HCT116 (cell line): Measurements from ENCODE around the gene ETNK1. TPM values are rescaled to one million over a fixed set of nuclear protein-coding genes. Genes with fewer than 3 reads are reported as not detected.

Experiments
- ATAC-seq: fragments of 200-7000 bp; cut with Tn5 transposase; 2 replicates; pipeline ENCODE4 v1.9.1; 2020; ENCODE audit warnings: mild to moderate bottlenecking, moderate library complexity
- BruUV-seq: library from RNA; stranded (reverse); fragments of 400-500 nt; replicated peaks from 2 replicates; lab custom pipeline; 2021; lab: Mats Ljungman, UMichigan
- CTCF ChIA-PET: fragments of 300-600 bp; sonication (Branson Sonifier 250); formaldehyde crosslinking; loops from one replicate; lab custom pipeline; 2021; ENCODE audit warnings: antibody characterized with exemption; lab: Charles Lee
- POLR2A ChIA-PET: fragments of 300-600, 350-600 bp; sonication (Branson Sonifier 250); formaldehyde crosslinking; loops from one replicate; lab custom pipeline; 2021; ENCODE audit warnings: antibody characterized with exemption; lab: Charles Lee
- RAD21 ChIA-PET, 2 experiments: fragments of 300-600 bp; sonication (Branson Sonifier 250); formaldehyde crosslinking; loops; one replicate each; lab custom pipeline; 2023; ENCODE audit warnings: low total read pairs in 2 of 2; ENCODE audit not compliant: uncharacterized antibody in 2 of 2, unreplicated experiment in 2 of 2, low non-redundant PET in 1 of 2; lab: Charles Lee
- DNase-seq: peaks from one replicate; pipeline ENCODE4 v3.0.0-alpha.2; 2010; ENCODE audit warnings: low read depth, low spot score
- H2AFZ ChIP-seq: fragments of 200-600 bp; shearing (Covaris generic), sonication (generic); 2 replicates; pipeline ENCODE4 v1.6.1; 2017; ENCODE audit warnings: low read depth, mixed run types, mixed read lengths, antibody characterized with exemption, low read length; ENCODE audit not compliant: poor library complexity, severe bottlenecking
- H3K27ac ChIP-seq: 2 replicates; pipeline ENCODE4 v1.5.1; 2012; ENCODE audit warnings: low read depth, low read length
- H3K27me3 ChIP-seq: fragments of 200-600 bp; sonication (generic); 2 replicates; pipeline ENCODE4 v1.6.1; 2016; ENCODE audit warnings: mixed run types, low read length, mixed read lengths; ENCODE audit not compliant: insufficient read depth
- H3K36me3 ChIP-seq, 2 experiments: fragments of 200-500 bp in 1 of 2; fragments of 200-600 bp in 1 of 2; sonication (Bioruptor generic) in 1 of 2; sonication (generic) in 1 of 2; 2 replicates each; pipeline versions ENCODE4 v1.5.1 to v1.6.1; 2014 to 2016; ENCODE audit warnings: low read length in 2 of 2, inconsistent platforms in 1 of 2, mixed read lengths in 1 of 2, mixed run types in 1 of 2; ENCODE audit not compliant: insufficient read depth in 2 of 2, control insufficient read depth in 1 of 2
- H3K4me1 ChIP-seq, 2 experiments: fragments of 200-600 bp in 1 of 2; sonication (generic) in 1 of 2; 2 replicates each; pipeline versions ENCODE4 v1.5.1 to v1.6.1; 2012 to 2017; ENCODE audit warnings: low read length in 2 of 2, inconsistent platforms in 1 of 2, mild to moderate bottlenecking in 1 of 2, mixed read lengths in 1 of 2, mixed run types in 1 of 2, moderate library complexity in 1 of 2; ENCODE audit not compliant: insufficient read depth in 2 of 2, control insufficient read depth in 1 of 2
- H3K4me2 ChIP-seq: fragments of 200-600 bp; sonication (generic); 2 replicates; pipeline ENCODE4 v1.6.1; 2017; ENCODE audit warnings: mixed run types, low read length, mixed read lengths
- H3K4me3 ChIP-seq, 2 experiments: fragments of 200-600 bp in 1 of 2; sonication (generic) in 1 of 2; replicated peaks in 1 of 2; 2 replicates each; pipeline ENCODE4 v1.5.1; 2011 to 2016; ENCODE audit warnings: low read length in 2 of 2, control low read depth in 1 of 2, low read depth in 1 of 2, mild to moderate bottlenecking in 1 of 2, mixed read lengths in 1 of 2, mixed run types in 1 of 2
- H3K79me2 ChIP-seq: fragments of 200-600 bp; sonication (generic); 2 replicates; pipeline ENCODE4 v1.6.1; 2017; ENCODE audit warnings: mild to moderate bottlenecking, mixed run types, low read length, moderate library complexity, mixed read lengths; ENCODE audit not compliant: insufficient read depth
- H3K9ac ChIP-seq: fragments of 200-600 bp; sonication (generic); 2 replicates; pipeline ENCODE4 v1.6.1; 2016; ENCODE audit warnings: low read length, mixed read lengths
- H3K9me2 ChIP-seq: fragments of 200-600 bp; sonication (generic), shearing (Covaris generic); 2 replicates; pipeline ENCODE4 v1.6.1; 2017; ENCODE audit warnings: mixed run types, mild to moderate bottlenecking, moderate library complexity; ENCODE audit not compliant: insufficient read depth
- H3K9me3 ChIP-seq, 2 experiments: fragments of 200-500 bp in 1 of 2; fragments of 200-600 bp in 1 of 2; sonication (Bioruptor generic) in 1 of 2; sonication (generic) in 1 of 2; 2 replicates each; pipeline ENCODE4 v1.6.1; 2014 to 2017; ENCODE audit warnings: low read length in 2 of 2, mixed read lengths in 2 of 2, inconsistent platforms in 1 of 2, low read depth in 1 of 2, mild to moderate bottlenecking in 1 of 2, mixed run types in 1 of 2, moderate library complexity in 1 of 2; ENCODE audit not compliant: control insufficient read depth in 1 of 2, insufficient read depth in 1 of 2
- H4K20me1 ChIP-seq: fragments of 200-600 bp; sonication (generic), shearing (Covaris generic); 2 replicates; pipeline ENCODE4 v1.6.1; 2017; ENCODE audit warnings: mixed run types, mild to moderate bottlenecking, moderate library complexity; ENCODE audit not compliant: insufficient read depth
- CBX3 ChIP-seq: IDR thresholded peaks from 2 replicates; pipeline ENCODE4 v1.6.1; 2012; ENCODE audit warnings: low read depth
- CEBPB ChIP-seq: IDR thresholded peaks from 2 replicates; pipeline ENCODE4 v1.6.1; 2012; ENCODE audit warnings: low read depth
- EGR1 ChIP-seq: IDR thresholded peaks from 2 replicates; pipeline ENCODE4 v1.6.1; 2012; ENCODE audit warnings: low read depth
- EZH2 ChIP-seq: fragments of 200-600 bp; sonication (generic); IDR thresholded peaks from 2 replicates; pipeline ENCODE4 v1.6.1; 2017; ENCODE audit warnings: antibody characterized with exemption, mixed run types
- FOSL1 ChIP-seq: IDR thresholded peaks from 2 replicates; pipeline ENCODE4 v1.6.1; 2012; ENCODE audit warnings: low read depth
- JUND ChIP-seq: IDR thresholded peaks from 2 replicates; pipeline ENCODE4 v1.6.1; 2012
- RAD21 ChIP-seq: IDR thresholded peaks from 2 replicates; pipeline ENCODE4 v1.6.1; 2012; ENCODE audit warnings: low read depth, mild to moderate bottlenecking
- SIN3A ChIP-seq: IDR thresholded peaks from 2 replicates; pipeline ENCODE4 v1.6.1; 2012; ENCODE audit warnings: low read depth
- TCF7L2 ChIP-seq: IDR thresholded peaks from 2 replicates; pipeline ENCODE4 v1.7.0; 2011; ENCODE audit warnings: borderline replicate concordance, inconsistent platforms; ENCODE audit not compliant: insufficient read depth, insufficient read length; ENCODE audit errors: extremely low read depth
- ZFX ChIP-seq: fragments of 450-650 bp; IDR thresholded peaks from 2 replicates; pipeline ENCODE4 v1.6.1; 2017
- intact Hi-C: fragments of 100-400 bp; cut with micrococcal nuclease; formaldehyde crosslinking; loops from 2 replicates; pipeline ENCODE4 v1.10.0; 2022
- total RNA-seq: library from RNA; stranded (reverse); gene quantifications from one replicate; pipeline ENCODE4 v1.2.1, GENCODE V29; 2021; ENCODE audit not compliant: unreplicated experiment
- TF ChIP-seq, protein P1 (sequence below): IDR thresholded peaks from 2 replicates; pipeline ENCODE4 v1.6.1; 2012

The ETNK1 gene
- total RNA-seq, 1 experiment from 2014 or later: 83.6 TPM

DNA sequence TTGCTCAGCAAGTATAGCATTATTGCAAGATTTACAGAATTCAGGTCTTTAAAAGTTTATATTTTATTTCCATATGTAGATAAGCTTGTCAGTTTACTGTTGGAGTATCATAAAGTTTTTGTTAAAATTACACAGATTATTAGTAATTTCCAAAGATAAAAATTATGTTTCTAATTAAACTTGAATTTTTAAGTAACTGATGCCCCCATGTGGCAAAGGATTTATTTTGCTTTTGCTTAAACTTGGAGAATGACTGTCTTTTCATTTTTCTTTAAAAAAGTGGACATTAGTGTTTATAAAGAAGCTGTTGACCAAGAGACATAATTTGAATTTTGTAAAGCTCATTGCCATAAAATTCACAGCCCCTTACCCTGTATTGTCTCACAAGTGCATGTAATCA is 45.8 kb downstream of the ETNK1 start (continued):
- TF ChIP-seq, protein P1, sequence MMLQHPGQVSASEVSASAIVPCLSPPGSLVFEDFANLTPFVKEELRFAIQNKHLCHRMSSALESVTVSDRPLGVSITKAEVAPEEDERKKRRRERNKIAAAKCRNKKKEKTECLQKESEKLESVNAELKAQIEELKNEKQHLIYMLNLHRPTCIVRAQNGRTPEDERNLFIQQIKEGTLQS: no peak
- TF ChIP-seq EZH2: no peak
- no peak for TF ChIP-seq CBX3
- TF ChIP-seq, all 23 proteins: peak for 2

DNA sequence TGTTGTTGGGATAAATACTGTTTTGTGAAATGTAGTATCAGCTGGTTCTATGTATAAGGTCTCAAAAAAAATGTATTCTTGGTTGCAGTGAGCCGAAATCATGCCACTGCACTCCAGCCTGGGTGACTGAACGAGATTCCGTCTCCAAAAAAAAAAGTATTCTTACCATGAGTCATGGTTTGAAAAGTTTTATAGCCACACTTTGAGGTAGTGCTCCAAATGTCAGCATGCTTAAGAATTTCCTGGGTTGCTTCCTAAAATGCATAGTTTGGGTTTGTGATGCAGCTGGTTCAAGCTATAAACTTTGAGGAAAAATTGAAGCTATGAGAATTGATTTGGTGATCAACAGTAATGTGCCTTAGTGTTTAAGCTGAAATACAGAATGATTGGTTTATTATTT is 48.0 kb downstream of the ETNK1 start:
- ChIA-PET CTCF (interaction anchor here (2.7 kb wide), 1 partner anchor 12 kb away, joined by 11 read pairs; no protein-coding TSS in a partner anchor), POLR2A (no interaction called here), RAD21 (no interaction called here)
- no peaks in the 10 kb centered on the region for H3K4me1 ChIP-seq
- DNase-seq (no peak), ATAC-seq (no peak)
- H3K27ac ChIP-seq: no peak overlapping the region
- no peak overlapping the region for H2AFZ ChIP-seq
- no peaks in the 10 kb centered on the region for H4K20me1 ChIP-seq
- BruUV-seq: no TSS peak
- H3K9me2 ChIP-seq: no peaks in the 10 kb centered on the region
- H3K79me2 ChIP-seq: peaks cover 22% of the 10 kb centered on the region
- H3K27me3 ChIP-seq: no peaks in the 10 kb centered on the region
- no peaks in the 10 kb centered on the region for H3K9me3 ChIP-seq
- no peak overlapping the region for H3K9ac ChIP-seq
- TF ChIP-seq, protein P1: no peak
- TF ChIP-seq CEBPB (no peak), ZFX (no peak), EGR1 (no peak), FOSL1 (no peak), TCF7L2 (no peak), JUND (no peak), RAD21 (no peak), SIN3A (no peak)
- no peak overlapping the region for H3K4me3 ChIP-seq
- no peak overlapping the region for H3K4me2 ChIP-seq
- peaks cover 9 to 14% of the 10 kb centered on the region in 2 experiments for H3K36me3 ChIP-seq
- intact Hi-C loops: no loop called here
